A549 (cell line): ENCODE data around the gene FGF23.

Source experiments
- CTCF ChIP-seq: fragments of >200 bp; sonication (Bioruptor Twin); formaldehyde crosslinking; IDR thresholded peaks from 3 replicates; pipeline ENCODE4 v1.5.1; 2016
- EP300 ChIP-seq, 2 experiments: fragments of >200 bp; sonication (Bioruptor Twin); formaldehyde crosslinking; IDR thresholded peaks; 2 replicates in 1 of 2; 3 replicates in 1 of 2; pipeline ENCODE4 v1.6.1; 2016 to 2017
- PHF8 ChIP-seq: fragments of 200-600 bp; sonication (generic); IDR thresholded peaks from 2 replicates; pipeline ENCODE4 v1.6.1; 2016; ENCODE audit warnings: low read depth, mild to moderate bottlenecking, antibody characterized with exemption, moderate library complexity, borderline replicate concordance
- POLR2A ChIP-seq: IDR thresholded peaks from 2 replicates; pipeline ENCODE4 v1.6.1; 2012; ENCODE audit warnings: mild to moderate bottlenecking, low read length
- RAD21 ChIP-seq, 2 experiments: fragments of >200 bp in 1 of 2; sonication (Bioruptor Twin) in 1 of 2; formaldehyde crosslinking in 1 of 2; IDR thresholded peaks in 1 of 2; conservative IDR thresholded peaks in 1 of 2; 2 replicates in 1 of 2; 3 replicates in 1 of 2; pipeline ENCODE4 v1.6.1; 2012 to 2018; ENCODE audit warnings: inconsistent platforms in 1 of 2
- TF ChIP-seq, protein P1 (sequence below): fragments of 250-450 bp; sonication (Bioruptor Pico); IDR thresholded peaks from 2 replicates; pipeline ENCODE4 v1.5.0; 2021; ENCODE audit warnings: mild to moderate bottlenecking, moderate library complexity, borderline replicate concordance
- TF ChIP-seq, protein P2 (sequence below): IDR thresholded peaks from 2 replicates; pipeline ENCODE4 v1.6.1; 2012
- TF ChIP-seq, protein P3 (sequence below): fragments of 200-600 bp; sonication (generic); IDR thresholded peaks from 2 replicates; pipeline ENCODE4 v1.6.1; 2016; ENCODE audit warnings: antibody characterized with exemption, mild to moderate bottlenecking, moderate library complexity

GRCh38 chr12:4320497-4320852, 59.0 kb downstream of the FGF23 start:
- TF ChIP-seq, protein P1, sequence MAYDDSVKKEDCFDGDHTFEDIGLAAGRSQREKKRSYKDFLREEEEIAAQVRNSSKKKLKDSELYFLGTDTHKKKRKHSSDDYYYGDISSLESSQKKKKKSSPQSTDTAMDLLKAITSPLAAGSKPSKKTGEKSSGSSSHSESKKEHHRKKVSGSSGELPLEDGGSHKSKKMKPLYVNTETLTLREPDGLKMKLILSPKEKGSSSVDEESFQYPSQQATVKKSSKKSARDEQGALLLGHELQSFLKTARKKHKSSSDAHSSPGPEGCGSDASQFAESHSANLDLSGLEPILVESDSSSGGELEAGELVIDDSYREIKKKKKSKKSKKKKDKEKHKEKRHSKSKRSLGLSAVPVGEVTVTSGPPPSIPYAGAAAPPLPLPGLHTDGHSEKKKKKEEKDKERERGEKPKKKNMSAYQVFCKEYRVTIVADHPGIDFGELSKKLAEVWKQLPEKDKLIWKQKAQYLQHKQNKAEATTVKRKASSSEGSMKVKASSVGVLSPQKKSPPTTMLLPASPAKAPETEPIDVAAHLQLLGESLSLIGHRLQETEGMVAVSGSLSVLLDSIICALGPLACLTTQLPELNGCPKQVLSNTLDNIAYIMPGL, result no peak
- TF ChIP-seq CTCF (no peak), POLR2A (no peak), PHF8 (peak; percentile 64), EP300 (IDR thresholded peaks at IDR 0.05) (no peak), RAD21 (conservative IDR thresholded peaks at IDR 0.05 in 1 of 2, IDR thresholded peaks at IDR 0.05 in 1 of 2) (no peak)
- TF ChIP-seq, protein P2, sequence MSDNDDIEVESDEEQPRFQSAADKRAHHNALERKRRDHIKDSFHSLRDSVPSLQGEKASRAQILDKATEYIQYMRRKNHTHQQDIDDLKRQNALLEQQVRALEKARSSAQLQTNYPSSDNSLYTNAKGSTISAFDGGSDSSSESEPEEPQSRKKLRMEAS, result no peak
- TF ChIP-seq, protein P3, sequence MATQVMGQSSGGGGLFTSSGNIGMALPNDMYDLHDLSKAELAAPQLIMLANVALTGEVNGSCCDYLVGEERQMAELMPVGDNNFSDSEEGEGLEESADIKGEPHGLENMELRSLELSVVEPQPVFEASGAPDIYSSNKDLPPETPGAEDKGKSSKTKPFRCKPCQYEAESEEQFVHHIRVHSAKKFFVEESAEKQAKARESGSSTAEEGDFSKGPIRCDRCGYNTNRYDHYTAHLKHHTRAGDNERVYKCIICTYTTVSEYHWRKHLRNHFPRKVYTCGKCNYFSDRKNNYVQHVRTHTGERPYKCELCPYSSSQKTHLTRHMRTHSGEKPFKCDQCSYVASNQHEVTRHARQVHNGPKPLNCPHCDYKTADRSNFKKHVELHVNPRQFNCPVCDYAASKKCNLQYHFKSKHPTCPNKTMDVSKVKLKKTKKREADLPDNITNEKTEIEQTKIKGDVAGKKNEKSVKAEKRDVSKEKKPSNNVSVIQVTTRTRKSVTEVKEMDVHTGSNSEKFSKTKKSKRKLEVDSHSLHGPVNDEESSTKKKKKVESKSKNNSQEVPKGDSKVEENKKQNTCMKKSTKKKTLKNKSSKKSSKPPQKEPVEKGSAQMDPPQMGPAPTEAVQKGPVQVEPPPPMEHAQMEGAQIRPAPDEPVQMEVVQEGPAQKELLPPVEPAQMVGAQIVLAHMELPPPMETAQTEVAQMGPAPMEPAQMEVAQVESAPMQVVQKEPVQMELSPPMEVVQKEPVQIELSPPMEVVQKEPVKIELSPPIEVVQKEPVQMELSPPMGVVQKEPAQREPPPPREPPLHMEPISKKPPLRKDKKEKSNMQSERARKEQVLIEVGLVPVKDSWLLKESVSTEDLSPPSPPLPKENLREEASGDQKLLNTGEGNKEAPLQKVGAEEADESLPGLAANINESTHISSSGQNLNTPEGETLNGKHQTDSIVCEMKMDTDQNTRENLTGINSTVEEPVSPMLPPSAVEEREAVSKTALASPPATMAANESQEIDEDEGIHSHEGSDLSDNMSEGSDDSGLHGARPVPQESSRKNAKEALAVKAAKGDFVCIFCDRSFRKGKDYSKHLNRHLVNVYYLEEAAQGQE, result no peak
